Uterus (tissue), 4 donors: Measurements from ENCODE around the gene SRGAP1. TPM values are rescaled to one million over a fixed set of nuclear protein-coding genes. Genes with fewer than 3 reads are reported as not detected.
"Not testable (repeated sequence)": the region's sequence is repeated elsewhere in the genome, so short reads cannot be mapped to it uniquely, and the experiment has no call there.

Experiments
- DNase-seq, 2 donors: peaks; one replicate each; pipeline ENCODE4 v3.0.0-alpha.2; 2019 to 2020
- H3K27ac ChIP-seq, 2 donors: fragments of 200-600 bp; sonication (generic); 1 replicate in 1 of 2; 2 replicates in 1 of 2; pipeline ENCODE4 v1.5.1; 2016 to 2018
- H3K27me3 ChIP-seq, 2 donors: fragments of 200-600 bp; sonication (generic); one replicate each; pipeline ENCODE4 v1.5.1; 2018 to 2019; ENCODE audit warnings: control low read depth in 1 of 2
- H3K36me3 ChIP-seq, 2 donors: fragments of 200-600 bp; sonication (generic); one replicate each; pipeline ENCODE4 v1.5.1; 2019; ENCODE audit warnings: control low read depth in 1 of 2
- H3K4me1 ChIP-seq, 2 donors: fragments of 200-600 bp; sonication (generic); one replicate each; pipeline ENCODE4 v1.5.1; 2018 to 2019; ENCODE audit warnings: control low read depth in 1 of 2
- H3K4me3 ChIP-seq, 2 donors: fragments of 200-600 bp; sonication (generic); 1 replicate in 1 of 2; 2 replicates in 1 of 2; pipeline ENCODE4 v1.5.1; 2018 to 2019; ENCODE audit warnings: mild to moderate bottlenecking in 1 of 2
- H3K9me3 ChIP-seq, 2 donors: fragments of 200-600 bp; sonication (generic); one replicate each; pipeline ENCODE4 v1.5.1; 2019; ENCODE audit warnings: control low read depth in 1 of 2
- POLR2A ChIP-seq, 2 donors: fragments of 450-650 bp; IDR thresholded peaks; one replicate each; pipeline ENCODE4 v1.6.1; 2016; ENCODE audit warnings: antibody characterized with exemption in 2 of 2, mild to moderate bottlenecking in 1 of 2, moderate library complexity in 1 of 2
- intact Hi-C: fragments of 100-400 bp; cut with DNase I; formaldehyde crosslinking; loops from one replicate; pipeline ENCODE4 v1.15.1; 2023; ENCODE audit warnings: low total_unique reads
- total RNA-seq, 4 donors: library from RNA; depleted of rRNA in 3 of 4; stranded (reverse); fragments of >200 nt in 3 of 4; gene quantifications; one replicate each; pipeline versions ENCODE4 v1.1.0 to v1.2.4, GENCODE V29; 2014 to 2023
- TF ChIP-seq, protein P1 (sequence below), 4 experiments: fragments of 200-600 bp in 2 of 4; fragments of 450-650 bp in 2 of 4; sonication (generic) in 2 of 4; IDR thresholded peaks; one replicate each; pipeline ENCODE4 v1.5.1; 2016 to 2019; ENCODE audit warnings: antibody characterized with exemption in 4 of 4, mild to moderate bottlenecking in 2 of 4, moderate library complexity in 1 of 4
- donor health status: DM: yes; HTN: yes; CAD: no.

SRGAP1 gene
- total RNA-seq, 4 donors from 2014 or later = 10.0 to 23.0 (median 14.8) TPM

- no peaks in the 10 kb centered on the region for H3K4me1 ChIP-seq
- no peak overlapping the region for H3K4me3 ChIP-seq
- H3K27me3 ChIP-seq = no peaks in the 10 kb centered on the region
- no peak overlapping the region for H3K27ac ChIP-seq
- intact Hi-C loops = no loop called here
- TF ChIP-seq, protein P1, sequence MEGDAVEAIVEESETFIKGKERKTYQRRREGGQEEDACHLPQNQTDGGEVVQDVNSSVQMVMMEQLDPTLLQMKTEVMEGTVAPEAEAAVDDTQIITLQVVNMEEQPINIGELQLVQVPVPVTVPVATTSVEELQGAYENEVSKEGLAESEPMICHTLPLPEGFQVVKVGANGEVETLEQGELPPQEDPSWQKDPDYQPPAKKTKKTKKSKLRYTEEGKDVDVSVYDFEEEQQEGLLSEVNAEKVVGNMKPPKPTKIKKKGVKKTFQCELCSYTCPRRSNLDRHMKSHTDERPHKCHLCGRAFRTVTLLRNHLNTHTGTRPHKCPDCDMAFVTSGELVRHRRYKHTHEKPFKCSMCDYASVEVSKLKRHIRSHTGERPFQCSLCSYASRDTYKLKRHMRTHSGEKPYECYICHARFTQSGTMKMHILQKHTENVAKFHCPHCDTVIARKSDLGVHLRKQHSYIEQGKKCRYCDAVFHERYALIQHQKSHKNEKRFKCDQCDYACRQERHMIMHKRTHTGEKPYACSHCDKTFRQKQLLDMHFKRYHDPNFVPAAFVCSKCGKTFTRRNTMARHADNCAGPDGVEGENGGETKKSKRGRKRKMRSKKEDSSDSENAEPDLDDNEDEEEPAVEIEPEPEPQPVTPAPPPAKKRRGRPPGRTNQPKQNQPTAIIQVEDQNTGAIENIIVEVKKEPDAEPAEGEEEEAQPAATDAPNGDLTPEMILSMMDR (IDR thresholded peaks at IDR 0.05) = no peak
- DNase-seq = no peak
- no peaks in the 10 kb centered on the region for H3K9me3 ChIP-seq
- H3K36me3 ChIP-seq = no peaks in the 10 kb centered on the region
Observed at GRCh38 chr12:63849106-63849620, 4.7 kb downstream of the SRGAP1 start.

GRCh38 chr12:63849641-63850040, 5.1 kb downstream of the SRGAP1 start:
- Histone ChIP-seq H3K9me3 (no peaks in the 10 kb centered on the region), H3K27ac (no peak overlapping the region), H3K27me3 (no peaks in the 10 kb centered on the region), H3K36me3 (no peaks in the 10 kb centered on the region), H3K4me1 (no peaks in the 10 kb centered on the region), H3K4me3 (no peak overlapping the region)
- no peak for TF ChIP-seq POLR2A (IDR thresholded peaks at IDR 0.05)
- TF ChIP-seq, protein P1 (IDR thresholded peaks at IDR 0.05) = no peak
- intact Hi-C loops = no loop called here
- DNase-seq = no peak

DNA sequence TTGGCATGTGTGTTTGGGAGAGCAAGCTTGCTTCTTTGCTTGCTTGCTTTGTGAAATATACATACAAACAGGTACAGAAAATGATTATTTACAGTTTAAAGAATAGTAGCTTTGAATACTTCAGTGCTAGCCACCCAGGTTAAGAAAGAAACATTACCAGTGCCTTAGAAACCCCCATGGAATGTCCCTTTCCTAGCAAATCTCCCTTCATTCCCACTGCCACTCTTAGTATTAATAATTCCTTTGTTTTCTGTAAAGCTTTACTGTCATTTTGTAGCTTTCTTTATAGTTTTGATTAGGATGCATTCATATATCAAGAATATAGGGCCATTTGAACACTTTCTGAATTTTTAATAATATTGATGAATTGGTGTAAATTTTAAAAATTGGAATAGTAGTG, 9.5 kb downstream of the SRGAP1 start:
- no peaks in the 10 kb centered on the region for H3K27me3 ChIP-seq

GRCh38 chr12:63855299-63855698, 10.8 kb downstream of the SRGAP1 start:
- DNase-seq = no peak
- TF ChIP-seq POLR2A (IDR thresholded peaks at IDR 0.05) = no peak
- TF ChIP-seq, protein P1 (IDR thresholded peaks at IDR 0.05) = no peak
- H3K4me1 ChIP-seq = no peaks in the 10 kb centered on the region
- intact Hi-C loops = no loop called here
- no peaks in the 10 kb centered on the region for H3K27me3 ChIP-seq
- no peaks in the 10 kb centered on the region for H3K9me3 ChIP-seq
- no peak overlapping the region for H3K27ac ChIP-seq
- H3K36me3 ChIP-seq = no peaks in the 10 kb centered on the region
- H3K4me3 ChIP-seq = no peak overlapping the region

More for the DNA sequence above, 9.5 kb downstream of the SRGAP1 start:
- Histone ChIP-seq H3K9me3 (no peaks in the 10 kb centered on the region), H3K27ac (no peak overlapping the region), H3K4me1 (no peaks in the 10 kb centered on the region), H3K4me3 (no peak overlapping the region), H3K36me3 (no peaks in the 10 kb centered on the region)
- DNase-seq = no peak
- intact Hi-C loops = no loop called here
- no peak for TF ChIP-seq POLR2A (IDR thresholded peaks at IDR 0.05)
- TF ChIP-seq, protein P1 (IDR thresholded peaks at IDR 0.05) = no peak

DNA sequence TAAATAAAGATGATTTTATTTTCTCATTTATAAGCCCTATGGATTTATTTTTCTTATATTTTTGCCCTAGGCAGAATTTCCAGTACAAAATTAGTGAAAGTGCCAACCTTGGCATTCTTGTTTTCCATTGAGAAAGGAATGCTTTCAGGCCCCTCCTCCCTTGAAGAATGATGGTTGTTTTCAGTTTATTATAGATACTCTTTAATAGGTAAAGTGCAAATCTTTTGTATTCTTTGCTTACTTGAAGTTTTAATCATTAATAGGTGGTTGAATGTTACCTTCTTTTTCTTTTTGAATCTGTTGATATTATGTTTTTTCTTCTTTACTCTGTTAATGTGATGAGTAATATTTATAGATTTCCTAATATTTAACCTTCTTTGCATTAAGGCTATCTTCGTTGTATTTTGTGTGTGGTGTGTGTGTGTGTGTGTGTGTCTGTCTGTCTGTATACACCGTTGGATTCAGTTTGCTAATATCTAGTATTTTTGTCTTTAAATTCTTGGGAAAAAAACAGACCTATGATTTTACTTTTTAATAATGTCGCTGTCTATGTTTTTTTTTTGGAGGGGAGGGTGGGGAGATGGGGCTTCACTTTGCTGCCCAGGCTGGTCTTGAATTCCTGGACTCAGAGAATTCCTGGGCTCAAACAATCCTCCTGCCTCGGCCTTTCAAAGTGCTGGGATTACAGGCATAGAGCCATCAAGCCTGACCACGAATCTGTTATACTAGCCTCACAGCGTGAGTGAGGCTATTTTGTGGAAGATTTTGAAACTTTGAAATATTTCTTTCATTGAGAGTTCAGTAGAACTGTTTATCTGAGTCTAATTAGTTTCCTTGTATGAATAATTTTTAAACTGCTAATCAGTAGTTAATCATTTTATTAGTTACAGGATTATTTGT, 13.5 kb downstream of the SRGAP1 start:
- no peaks in the 10 kb centered on the region for H3K36me3 ChIP-seq
- H3K9me3 ChIP-seq = no peaks in the 10 kb centered on the region
- TF ChIP-seq POLR2A (IDR thresholded peaks at IDR 0.05) = no peak
- TF ChIP-seq, protein P1 (IDR thresholded peaks at IDR 0.05) = no peak
- no peak overlapping the region for H3K4me3 ChIP-seq
- no peaks in the 10 kb centered on the region for H3K27me3 ChIP-seq
- DNase-seq = no peak
- no peak overlapping the region for H3K27ac ChIP-seq
- intact Hi-C loops = no loop called here
- H3K4me1 ChIP-seq = no peaks in the 10 kb centered on the region

GRCh38 chr12:63859880-63860279, 15.4 kb downstream of the SRGAP1 start:
- DNase-seq, H3K9me3 ChIP-seq, H3K27ac ChIP-seq, intact Hi-C loops, H3K4me3 ChIP-seq, H3K36me3 ChIP-seq, H3K4me1 ChIP-seq, H3K27me3 ChIP-seq: not testable (repeated sequence)
